H1 (cell line): ENCODE results near the gene QSOX2. TPM values are rescaled to one million over a fixed set of nuclear protein-coding genes. Genes with fewer than 3 reads are reported as not detected.
A peak's percentile ranks its signal among the peaks of the same experiment; 100 is the strongest.

Experiments
- CTCF ChIA-PET: fragments of 300-600 bp; sonication (Branson Sonifier 250); formaldehyde crosslinking; loops from one replicate; lab custom pipeline; 2021; ENCODE audit not compliant: partially characterized antibody; lab: Charles Lee
- POLR2A ChIA-PET: fragments of 300-600 bp; sonication (Branson Sonifier 250); formaldehyde crosslinking; loops from one replicate; lab custom pipeline; 2021; ENCODE audit warnings: inconsistent platforms; ENCODE audit not compliant: partially characterized antibody; lab: Charles Lee
- DNase-seq, 2 experiments: peaks; one replicate each; pipeline versions ENCODE4 v3.0.0 to v3.0.0-alpha.2; 2010 to 2022; ENCODE audit warnings: low spot score in 2 of 2, low read depth in 1 of 2, mixed read lengths in 1 of 2
- FAIRE-seq: peaks from 2 replicates; lab custom pipeline; 2011; peaks lifted over from hg19 to GRCh38; lab: Jason Lieb, UNC
- H2AFZ ChIP-seq: 2 replicates; pipeline ENCODE4 v1.8.1; 2012; ENCODE audit warnings: low read length, inconsistent platforms
- H2AK5ac ChIP-seq: 2 replicates; pipeline ENCODE4 v1.6.1; 2013; ENCODE audit warnings: low read depth, low read length
- H2BK120ac ChIP-seq: replicated peaks from 2 replicates; pipeline ENCODE3; 2013; ENCODE audit warnings: low read depth, low read length, inconsistent platforms
- H2BK12ac ChIP-seq: 2 replicates; pipeline ENCODE4 v1.6.1; 2013; ENCODE audit warnings: low read depth, low read length
- H2BK15ac ChIP-seq: 2 replicates; pipeline ENCODE4 v1.6.1; 2013; ENCODE audit warnings: low read length
- H2BK20ac ChIP-seq: 2 replicates; pipeline ENCODE4 v1.6.1; 2013; ENCODE audit warnings: low read length
- H2BK5ac ChIP-seq: 2 replicates; pipeline ENCODE4 v1.6.1; 2013; ENCODE audit warnings: low read depth, low read length
- H3K14ac ChIP-seq: 2 replicates; pipeline ENCODE4 v1.6.1; 2013; ENCODE audit warnings: inconsistent platforms; ENCODE audit not compliant: insufficient read length
- H3K18ac ChIP-seq: 2 replicates; pipeline ENCODE4 v1.6.1; 2013; ENCODE audit warnings: low read length; ENCODE audit errors: extremely low read depth
- H3K23ac ChIP-seq: 2 replicates; pipeline ENCODE4 v1.6.1; 2013; ENCODE audit warnings: inconsistent platforms; ENCODE audit not compliant: insufficient read length
- H3K23me2 ChIP-seq: 2 replicates; pipeline ENCODE4 v1.6.1; 2013; ENCODE audit warnings: low read depth, low read length
- H3K27ac ChIP-seq: 2 replicates; pipeline ENCODE4 v1.6.1; 2011; ENCODE audit warnings: low read depth, low read length, inconsistent platforms
- H3K27me3 ChIP-seq, 4 experiments: replicated peaks in 1 of 4; 1 replicate in 1 of 4; 2 replicates in 3 of 4; pipeline versions ENCODE4 v1.6.1 to v1.8.1; 2011 to 2013; ENCODE audit warnings: low read length in 3 of 4, mild to moderate bottlenecking in 3 of 4, inconsistent platforms in 2 of 4, mixed read lengths in 2 of 4, moderate library complexity in 1 of 4; ENCODE audit not compliant: control insufficient read depth in 3 of 4, insufficient read depth in 3 of 4; ENCODE audit errors: extremely low read depth in 1 of 4
- H3K36me3 ChIP-seq, 4 experiments: 2 replicates each; pipeline versions ENCODE4 v1.6.1 to v1.8.1; 2011 to 2013; ENCODE audit warnings: mild to moderate bottlenecking in 4 of 4, low read length in 3 of 4, moderate library complexity in 2 of 4, control low read depth in 1 of 4, inconsistent platforms in 1 of 4; ENCODE audit not compliant: insufficient read depth in 4 of 4, control insufficient read depth in 2 of 4
- H3K4ac ChIP-seq: replicated peaks from 2 replicates; pipeline ENCODE3; 2013; ENCODE audit warnings: low read length, low read depth, mixed read lengths, inconsistent platforms; ENCODE audit not compliant: insufficient read length
- H3K4me1 ChIP-seq, 4 experiments: replicated peaks in 1 of 4; 1 replicate in 1 of 4; 2 replicates in 3 of 4; pipeline versions ENCODE4 v1.6.1 to v1.8.1; 2011 to 2013; ENCODE audit warnings: low read length in 3 of 4, inconsistent platforms in 2 of 4, mixed read lengths in 1 of 4; ENCODE audit not compliant: insufficient read depth in 4 of 4, control insufficient read depth in 3 of 4
- H3K4me2 ChIP-seq, 2 experiments: 2 replicates each; pipeline versions ENCODE4 v1.6.1 to v1.8.1; 2011 to 2013; ENCODE audit warnings: low read depth in 2 of 2, low read length in 2 of 2, control low read depth in 1 of 2, inconsistent platforms in 1 of 2, mild to moderate bottlenecking in 1 of 2; ENCODE audit not compliant: insufficient read depth in 1 of 2
- H3K4me3 ChIP-seq, 4 experiments: fragments of 200-600, 300-600 bp in 1 of 4; sonication (generic), shearing (Covaris generic), sonication (Bioruptor Twin) in 1 of 4; 2 replicates each; pipeline versions ENCODE4 v1.5.1 to v1.8.1; 2011 to 2016; ENCODE audit warnings: low read length in 4 of 4, low read depth in 3 of 4, control low read depth in 2 of 4, inconsistent platforms in 2 of 4, mild to moderate bottlenecking in 2 of 4, mixed read lengths in 1 of 4, moderate library complexity in 1 of 4; ENCODE audit not compliant: insufficient read depth in 2 of 4; ENCODE audit errors: extremely low read depth in 1 of 4
- H3K56ac ChIP-seq: replicated peaks from 2 replicates; pipeline ENCODE3; 2013; ENCODE audit warnings: low read depth, mild to moderate bottlenecking, mixed read lengths, low read length, inconsistent platforms; ENCODE audit not compliant: insufficient read length
- H3K79me1 ChIP-seq: 2 replicates; pipeline ENCODE4 v1.6.1; 2013; ENCODE audit warnings: low read depth, low read length, control low read depth
- H3K79me2 ChIP-seq, 2 experiments: 2 replicates each; pipeline versions ENCODE4 v1.6.1 to v1.8.1; 2012 to 2013; ENCODE audit warnings: low read length in 2 of 2, mild to moderate bottlenecking in 2 of 2, inconsistent platforms in 1 of 2; ENCODE audit not compliant: insufficient read depth in 2 of 2, control insufficient read depth in 1 of 2
- H3K9ac ChIP-seq, 4 experiments: replicated peaks in 1 of 4; 1 replicate in 1 of 4; 2 replicates in 3 of 4; pipeline versions ENCODE4 v1.6.1 to v1.8.1; 2011 to 2013; ENCODE audit warnings: low read depth in 3 of 4, low read length in 3 of 4, control low read depth in 2 of 4, mild to moderate bottlenecking in 2 of 4, moderate library complexity in 2 of 4, inconsistent platforms in 1 of 4; ENCODE audit errors: extremely low read depth in 1 of 4
- H3K9me3 ChIP-seq, 2 experiments: 2 replicates each; pipeline versions ENCODE4 v1.6.1 to v1.8.1; 2012 to 2013; ENCODE audit warnings: mild to moderate bottlenecking in 2 of 2, moderate library complexity in 2 of 2, control low read depth in 1 of 2, inconsistent platforms in 1 of 2, low read depth in 1 of 2, low read length in 1 of 2, mixed read lengths in 1 of 2; ENCODE audit not compliant: insufficient read depth in 2 of 2
- H4K20me1 ChIP-seq, 2 experiments: replicated peaks in 1 of 2; 2 replicates each; pipeline versions ENCODE3 to v1.8.1; 2011 to 2013; ENCODE audit warnings: inconsistent platforms in 2 of 2, low read length in 2 of 2, mild to moderate bottlenecking in 1 of 2; ENCODE audit not compliant: insufficient read depth in 2 of 2, control insufficient read depth in 1 of 2
- H4K5ac ChIP-seq: 2 replicates; pipeline ENCODE4 v1.6.1; 2013; ENCODE audit warnings: low read length, low read depth, mixed read lengths, inconsistent platforms; ENCODE audit not compliant: insufficient read length
- H4K8ac ChIP-seq: 2 replicates; pipeline ENCODE4 v1.8.0; 2013; ENCODE audit warnings: mild to moderate bottlenecking, moderate library complexity, low read length, inconsistent platforms; ENCODE audit not compliant: insufficient read depth; ENCODE audit errors: extremely low read depth
- H4K91ac ChIP-seq: replicated peaks from 2 replicates; pipeline ENCODE3; 2013; ENCODE audit warnings: low read length, mixed read lengths, inconsistent platforms; ENCODE audit not compliant: insufficient read length
- WGBS, 2 experiments: shearing (Covaris generic) in 1 of 2; methylation state at CpG; one replicate each; pipeline versions ENCODE4 v1.1.6 to v1.1.7; 2013 to 2015; ENCODE audit warnings: low lambda C conversion rate in 2 of 2, mixed read lengths in 2 of 2, inconsistent platforms in 1 of 2, low coverage in 1 of 2, missing lambda C conversion rate in 1 of 2; ENCODE audit not compliant: insufficient replicate concordance in 2 of 2, insufficient coverage in 1 of 2, insufficient read length in 1 of 2; ENCODE audit errors: extremely low coverage in 1 of 2, missing lambda C conversion rate in 1 of 2; 5-methylcytosine and 5-hydroxymethylcytosine counted together
- polyA plus RNA-seq, 7 experiments: library from polyadenylated mRNA; depleted of rRNA in 3 of 7; stranded (reverse) in 5 of 7; unstranded in 2 of 7; fragments of >200 nt in 5 of 7; fragments of 200-250 nt in 2 of 7; gene quantifications; 1 replicate in 5 of 7; 2 replicates in 1 of 7; 4 replicates in 1 of 7; pipeline versions ENCODE4 v1.2.1 to v1.2.3, GENCODE V29; 2011 to 2013; ENCODE audit warnings: missing spikeins in 2 of 7, mixed read lengths in 2 of 7
- total RNA-seq: library from RNA; stranded (reverse); fragmentation: NEBNext Ultra II Directional; extraction: Animal tissue kit (Norgen Biotek cat#: 25700); gene quantifications from 2 replicates; pipeline ENCODE4 v1.2.1, GENCODE V29; 2021
- TF ChIP-seq, protein P1 (sequence below), 3 experiments: IDR thresholded peaks; 1 replicate in 2 of 3; 2 replicates in 1 of 3; pipeline versions ENCODE4 v1.5.1 to v1.6.1; 2011; ENCODE audit warnings: low read length in 3 of 3, mild to moderate bottlenecking in 3 of 3, inconsistent platforms in 2 of 3, low read depth in 1 of 3, moderate library complexity in 1 of 3; ENCODE audit not compliant: insufficient read depth in 1 of 3; ENCODE audit errors: control extremely low read depth in 1 of 3

The QSOX2 gene
- total and polyA plus RNA-seq, 2 of the 8 experiments (the other 6 are each of a cell fraction or from before 2014, with no cell fraction given), result 18.0 to 28.6 TPM

GRCh38 chr9:136235709-136236455 lies 9.7 kb downstream of the QSOX2 start:
- Histone ChIP-seq H3K4ac (no peak overlapping the region), H2BK5ac (no peak overlapping the region), H3K4me1 (no peaks in the 10 kb centered on the region; a peak in 2 of 7 replicates), H4K91ac (no peak overlapping the region), H3K79me1 (peaks cover 32% of the 10 kb centered on the region), H3K27me3 (no peaks in the 10 kb centered on the region), H3K79me2 (peaks cover 6 to 82% of the 10 kb centered on the region in 2 experiments; a peak in 3 of 4 replicates), H3K9ac (no peak overlapping the region), H2BK12ac (no peak overlapping the region), H3K4me3 (no peak overlapping the region), H3K27ac (no peak overlapping the region), H2BK120ac (no peak overlapping the region), H2AK5ac (no peak overlapping the region), H3K56ac (no peak overlapping the region), H3K36me3 (peaks cover 0 to 14% (median 1%) of the 10 kb centered on the region in 4 experiments; a peak in 2 of 8 replicates), H4K8ac (peak overlapping the region; percentile 15; the same call in 1 of the 2 replicates), H2AFZ (no peak overlapping the region), H3K23me2 (no peaks in the 10 kb centered on the region), H2BK20ac (no peak overlapping the region), H2BK15ac (no peak overlapping the region), H3K18ac (no peak overlapping the region), H3K23ac (no peak overlapping the region), H3K14ac (no peak overlapping the region), H4K5ac (no peak overlapping the region), H4K20me1 (peaks cover 15 to 24% of the 10 kb centered on the region in 2 experiments), H3K9me3 (no peaks in the 10 kb centered on the region), H3K4me2 (no peak overlapping the region)
- FAIRE-seq (no peak), DNase-seq (no peak)
- WGBS, 2 experiments, result 94% methylated on average over 27 of the region's 27 CpGs; no CpG with 5 or more reads in 1 of the 2 experiments
- POLR2A ChIA-PET, result interaction anchor here (1.1 kb wide), 1 partner anchor 9 kb away, joined by 4 read pairs; the partner anchor contains the start of gene QSOX2
- CTCF ChIA-PET, result interaction anchor here (0.7 to 1.5 kb wide), 4 partner anchors 15 to 65 kb away, joined by 3 to 8 read pairs (median 4); no protein-coding TSS in a partner anchor
- TF ChIP-seq, protein P1, sequence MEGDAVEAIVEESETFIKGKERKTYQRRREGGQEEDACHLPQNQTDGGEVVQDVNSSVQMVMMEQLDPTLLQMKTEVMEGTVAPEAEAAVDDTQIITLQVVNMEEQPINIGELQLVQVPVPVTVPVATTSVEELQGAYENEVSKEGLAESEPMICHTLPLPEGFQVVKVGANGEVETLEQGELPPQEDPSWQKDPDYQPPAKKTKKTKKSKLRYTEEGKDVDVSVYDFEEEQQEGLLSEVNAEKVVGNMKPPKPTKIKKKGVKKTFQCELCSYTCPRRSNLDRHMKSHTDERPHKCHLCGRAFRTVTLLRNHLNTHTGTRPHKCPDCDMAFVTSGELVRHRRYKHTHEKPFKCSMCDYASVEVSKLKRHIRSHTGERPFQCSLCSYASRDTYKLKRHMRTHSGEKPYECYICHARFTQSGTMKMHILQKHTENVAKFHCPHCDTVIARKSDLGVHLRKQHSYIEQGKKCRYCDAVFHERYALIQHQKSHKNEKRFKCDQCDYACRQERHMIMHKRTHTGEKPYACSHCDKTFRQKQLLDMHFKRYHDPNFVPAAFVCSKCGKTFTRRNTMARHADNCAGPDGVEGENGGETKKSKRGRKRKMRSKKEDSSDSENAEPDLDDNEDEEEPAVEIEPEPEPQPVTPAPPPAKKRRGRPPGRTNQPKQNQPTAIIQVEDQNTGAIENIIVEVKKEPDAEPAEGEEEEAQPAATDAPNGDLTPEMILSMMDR (IDR thresholded peaks at IDR 0.05; ENCODE audit: control extremely low read depth in 1 of 3, insufficient read depth in 1 of 3, low read depth in 1 of 3, low read length in 3 of 3), result no peak
